OCI-LY1 (cell line): ENCODE measurements around the gene CHCHD3.

Experiments
- H2AFZ ChIP-seq: fragments of 200-600 bp; sonication (generic), shearing (Covaris generic); 2 replicates; pipeline ENCODE4 v1.6.0; 2014; ENCODE audit warnings: antibody characterized with exemption, mild to moderate bottlenecking, low read length
- H3F3A ChIP-seq: fragments of 200-600 bp; sonication (generic), shearing (Covaris generic); 2 replicates; pipeline ENCODE4 v1.6.0; 2014; ENCODE audit warnings: mild to moderate bottlenecking, antibody characterized with exemption, low read length, moderate library complexity; ENCODE audit not compliant: insufficient read depth
- H3K27ac ChIP-seq: fragments of 200-600 bp; sonication (generic); 2 replicates; pipeline ENCODE4 v1.5.1; 2014; ENCODE audit warnings: low read length, mixed run types, mild to moderate bottlenecking, low read depth; ENCODE audit not compliant: poor library complexity, severe bottlenecking
- H3K27me3 ChIP-seq: fragments of 200-600 bp; sonication (generic); 2 replicates; pipeline ENCODE4 v1.6.0; 2014; ENCODE audit warnings: antibody characterized with exemption, mild to moderate bottlenecking, low read length, moderate library complexity; ENCODE audit not compliant: insufficient read depth
- H3K36me3 ChIP-seq: fragments of 200-600 bp; sonication (generic); 2 replicates; pipeline ENCODE4 v1.6.1; 2014; ENCODE audit warnings: mild to moderate bottlenecking, antibody characterized with exemption, low read length, moderate library complexity, mixed read lengths; ENCODE audit not compliant: insufficient read depth
- H3K4me1 ChIP-seq: fragments of 200-600 bp; sonication (generic); 2 replicates; pipeline ENCODE4 v1.5.1; 2014; ENCODE audit warnings: mild to moderate bottlenecking, low read length, moderate library complexity; ENCODE audit not compliant: insufficient read depth, severe bottlenecking
- H3K4me2 ChIP-seq: fragments of 200-600 bp; sonication (generic), shearing (Covaris generic); 2 replicates; pipeline ENCODE4 v1.6.1; 2014; ENCODE audit warnings: low read length
- H3K4me3 ChIP-seq: fragments of 200-600 bp; sonication (generic); 2 replicates; pipeline ENCODE4 v1.5.1; 2014; ENCODE audit warnings: low read length, low read depth, mild to moderate bottlenecking, mixed read lengths; ENCODE audit not compliant: poor library complexity, severe bottlenecking
- H3K79me2 ChIP-seq: fragments of 200-600 bp; shearing (Covaris generic); 2 replicates; pipeline ENCODE4 v1.6.1; 2016; ENCODE audit warnings: mixed run types, low read length, mixed read lengths; ENCODE audit not compliant: insufficient read depth
- H3K9ac ChIP-seq: fragments of 200-600 bp; sonication (generic), shearing (Covaris generic); 2 replicates; pipeline ENCODE4 v1.6.1; 2014; ENCODE audit warnings: mild to moderate bottlenecking, low read length, mixed read lengths
- H3K9me2 ChIP-seq: fragments of 200-600 bp; sonication (generic), shearing (Covaris generic); 2 replicates; pipeline ENCODE4 v1.6.1; 2014; ENCODE audit warnings: low read depth, mild to moderate bottlenecking, low read length, mixed read lengths
- H3K9me3 ChIP-seq: fragments of 200-600 bp; shearing (Covaris generic); 2 replicates; pipeline ENCODE4 v1.6.1; 2014; ENCODE audit warnings: low read length, mixed read lengths
- H4K20me1 ChIP-seq: fragments of 200-600 bp; sonication (generic), shearing (Covaris generic); 2 replicates; pipeline ENCODE4 v1.6.0; 2016; ENCODE audit warnings: mild to moderate bottlenecking, low read length; ENCODE audit not compliant: insufficient read depth
- CTCF ChIP-seq: fragments of 200-600 bp; sonication (generic), shearing (Covaris generic); IDR thresholded peaks from 2 replicates; pipeline ENCODE4 v1.5.1; 2017; ENCODE audit warnings: mild to moderate bottlenecking, antibody characterized with exemption, low read length, moderate library complexity, mixed read lengths
- EZH2 ChIP-seq: fragments of 200-600 bp; sonication (generic), shearing (Covaris generic); IDR thresholded peaks from 2 replicates; pipeline ENCODE4 v1.8.0; 2017; ENCODE audit warnings: borderline replicate concordance, mixed run types, mild to moderate bottlenecking, antibody characterized with exemption, low read length, moderate library complexity, mixed read lengths

The CHCHD3 gene

GRCh38 chr7:132979524-132979923 lies 102.4 kb downstream of the CHCHD3 start:
- H3K9ac ChIP-seq: no peak overlapping the region
- no peak overlapping the region for H3K27ac ChIP-seq
- H3K4me2 ChIP-seq: no peak overlapping the region
- H3F3A ChIP-seq: no peaks in the 10 kb centered on the region
- no peaks in the 10 kb centered on the region for H3K4me1 ChIP-seq
- H3K9me2 ChIP-seq: no peaks in the 10 kb centered on the region
- TF ChIP-seq CTCF: no peak
- TF ChIP-seq EZH2: no peak
- H4K20me1 ChIP-seq: no peaks in the 10 kb centered on the region
- H3K4me3 ChIP-seq: no peak overlapping the region
- H3K79me2 ChIP-seq: peaks cover 30% of the 10 kb centered on the region
- H2AFZ ChIP-seq: no peak overlapping the region
- no peaks in the 10 kb centered on the region for H3K9me3 ChIP-seq
- H3K27me3 ChIP-seq: no peaks in the 10 kb centered on the region
- H3K36me3 ChIP-seq: peaks cover 6% of the 10 kb centered on the region; the same call in 1 of the 2 replicates

- Histone ChIP-seq H3K9me3 (no peaks in the 10 kb centered on the region), H3K4me2 (no peak overlapping the region), H3K27ac (no peak overlapping the region), H4K20me1 (no peaks in the 10 kb centered on the region), H3K4me3 (no peak overlapping the region), H3K4me1 (no peaks in the 10 kb centered on the region), H3K27me3 (no peaks in the 10 kb centered on the region), H3F3A (no peaks in the 10 kb centered on the region), H3K9ac (no peak overlapping the region), H2AFZ (no peak overlapping the region), H3K36me3 (peaks cover 27% of the 10 kb centered on the region), H3K9me2 (no peaks in the 10 kb centered on the region), H3K79me2 (peaks cover 30% of the 10 kb centered on the region)
- no peak for TF ChIP-seq EZH2
- TF ChIP-seq CTCF: no peak
These were observed 104.7 kb downstream of the CHCHD3 start for GRCh38 chr7:132977234-132977633.

- no peaks in the 10 kb centered on the region for H3K9me2 ChIP-seq
- peaks cover 29% of the 10 kb centered on the region for H3K36me3 ChIP-seq
- TF ChIP-seq CTCF (no peak), EZH2 (no peak)
- no peaks in the 10 kb centered on the region for H3K4me1 ChIP-seq
- no peaks in the 10 kb centered on the region for H3K9me3 ChIP-seq
- no peaks in the 10 kb centered on the region for H3F3A ChIP-seq
- peaks cover 16% of the 10 kb centered on the region for H3K79me2 ChIP-seq
- H3K9ac ChIP-seq: no peak overlapping the region
- no peak overlapping the region for H3K4me2 ChIP-seq
- no peak overlapping the region for H3K4me3 ChIP-seq
- H2AFZ ChIP-seq: no peak overlapping the region
- no peaks in the 10 kb centered on the region for H4K20me1 ChIP-seq
- H3K27ac ChIP-seq: no peak overlapping the region
- no peaks in the 10 kb centered on the region for H3K27me3 ChIP-seq
These were observed 109.1 kb downstream of the CHCHD3 start for GRCh38 chr7:132972745-132973144.
